RKO (cell line): ENCODE measurements around the gene BRD1.
A peak's percentile ranks its signal among the peaks of the same experiment; 100 is the strongest.

ENCODE experiments used
- DNase-seq: peaks from one replicate; pipeline ENCODE4 v3.0.0-alpha.2; 2016; ENCODE audit warnings: low spot score

The BRD1 gene

GRCh38 chr22:49751318-49751965, 76.2 kb downstream of the BRD1 start:
- no peak for DNase-seq

GRCh38 chr22:49749885-49750510, 77.7 kb downstream of the BRD1 start:
- DNase-seq, result no peak

- no peak for DNase-seq
Measured at GRCh38 chr22:49749227-49749626, 78.4 kb downstream of the BRD1 start.

GRCh38 chr22:49748514-49748913, 79.2 kb downstream of the BRD1 start:
- DNase-seq, result no peak

GRCh38 chr22:49747716-49748115, 80.0 kb downstream of the BRD1 start:
- DNase-seq, result no peak

GRCh38 chr22:49747130-49747529, 80.5 kb downstream of the BRD1 start:
- DNase-seq, result no peak

- DNase-seq, result no peak
Measured at GRCh38 chr22:49746065-49746464, 81.6 kb downstream of the BRD1 start.

- no peak for DNase-seq
Measured at GRCh38 chr22:49740242-49740641, 87.4 kb downstream of the BRD1 start.

- no peak for DNase-seq
Measured at GRCh38 chr22:49739138-49739537, 88.5 kb downstream of the BRD1 start.

GRCh38 chr22:49738566-49738965, 89.1 kb downstream of the BRD1 start:
- DNase-seq, result no peak

- DNase-seq, result no peak
Measured at GRCh38 chr22:49738006-49738405, 89.7 kb downstream of the BRD1 start.

- DNase-seq, result no peak
Measured at GRCh38 chr22:49737101-49737551, 90.5 kb downstream of the BRD1 start.

GRCh38 chr22:49736538-49736937, 91.1 kb downstream of the BRD1 start:
- no peak for DNase-seq

- no peak for DNase-seq
Measured at GRCh38 chr22:49735901-49736421, 91.7 kb downstream of the BRD1 start.

- DNase-seq, result peak; percentile 31
Measured at GRCh38 chr22:49735411-49735900, 92.2 kb downstream of the BRD1 start.

GRCh38 chr22:49734882-49735281, 92.8 kb downstream of the BRD1 start:
- no peak for DNase-seq

GRCh38 chr22:49734390-49734789, 93.3 kb downstream of the BRD1 start:
- DNase-seq, result no peak

GRCh38 chr22:49733631-49734030, 94.0 kb downstream of the BRD1 start:
- DNase-seq, result no peak

GRCh38 chr22:49730656-49731055, 97.0 kb downstream of the BRD1 start:
- no peak for DNase-seq

GRCh38 chr22:49728570-49729271, 99.0 kb downstream of the BRD1 start:
- DNase-seq, result no peak

- DNase-seq, result no peak
Measured at GRCh38 chr22:49727881-49728569, 99.6 kb downstream of the BRD1 start.

- DNase-seq, result no peak
Measured at GRCh38 chr22:49727191-49727880, 100.3 kb downstream of the BRD1 start.
